ENCODE data around the gene RUFY3. TPM values are rescaled to one million over a fixed set of nuclear protein-coding genes. Genes with fewer than 3 reads are reported as not detected.
A peak's percentile ranks its signal among the peaks of the same experiment; 100 is the strongest.
"Not testable (repeated sequence)": the region's sequence is repeated elsewhere in the genome, so short reads cannot be mapped to it uniquely, and the experiment has no call there.

Gene RUFY3
- total RNA-seq, 3 donors from 2014 or later = 60.0 to 95.9 (median 83.6) TPM

- Histone ChIP-seq H3K27me3 (no peaks in the 10 kb centered on the region), H3K4me1 (no peaks in the 10 kb centered on the region), H3K27ac (peak within 1 kb of the TSS; percentile 91 to 98), H3K36me3 (no peaks in the 10 kb centered on the region), H3K9me3 (no peaks in the 10 kb centered on the region), H3K4me3 (peak within 1 kb of the TSS; percentile 87 to 98 (median 93))
- TF ChIP-seq POLR2A (IDR thresholded peaks at IDR 0.05) (no peak), POLR2AphosphoS5 (IDR thresholded peaks at IDR 0.05) (peak in 2 of 3 donors; percentile 14 to 34)
- DNase-seq (ENCODE audit: low spot score in 2 of 2) = peak; percentile 84 to 91
- intact Hi-C loops (cut with DNase I; ENCODE audit: low total_unique reads) = loop anchor here (1.0 kb wide), 1 partner anchor 49 kb away; no protein-coding TSS in a partner anchor
These were observed 117.9 kb downstream of the RUFY3 start, which contains the start of gene GRSF1 for GRCh38 chr4:70839589-70840093. GRSF1 (minus strand) TSS chr4:70839890; CDS start chr4:70839827, 63 bp downstream.

GRCh38 chr4:70840137-70840536, 118.4 kb downstream of the RUFY3 start:
- Histone ChIP-seq H3K27ac (peak overlapping the region; percentile 91 to 98), H3K4me3 (peak overlapping the region in 2 of 3 donors; percentile 93 to 98)
- H3K9me3 ChIP-seq; H3K4me1 ChIP-seq; intact Hi-C loops (cut with DNase I; ENCODE audit: low total_unique reads); H3K36me3 ChIP-seq; H3K27me3 ChIP-seq: not testable (repeated sequence)
- DNase-seq (ENCODE audit: low spot score in 2 of 2) = peak in 1 of 2 donors; percentile 21
- peak in 1 of 3 donors; percentile 9 for TF ChIP-seq POLR2AphosphoS5 (IDR thresholded peaks at IDR 0.05)

GRCh38 chr4:70840631-70841030, 118.9 kb downstream of the RUFY3 start:
- DNase-seq (ENCODE audit: low spot score in 2 of 2); H3K9me3 ChIP-seq; H3K27me3 ChIP-seq; H3K4me1 ChIP-seq; H3K36me3 ChIP-seq; intact Hi-C loops (cut with DNase I; ENCODE audit: low total_unique reads); H3K4me3 ChIP-seq: not testable (repeated sequence)
- peak overlapping the region; percentile 91 to 98 for H3K27ac ChIP-seq

GRCh38 chr4:70841211-70841610, 119.4 kb downstream of the RUFY3 start:
- H3K27me3 ChIP-seq = no peaks in the 10 kb centered on the region
- H3K4me3 ChIP-seq = no peak overlapping the region
- H3K27ac ChIP-seq = peak overlapping the region in 1 of 2 donors; percentile 27
- TF ChIP-seq POLR2A (IDR thresholded peaks at IDR 0.05) (no peak), POLR2AphosphoS5 (IDR thresholded peaks at IDR 0.05) (no peak), CTCF (IDR thresholded peaks at IDR 0.05) (no peak)
- no peak for DNase-seq (ENCODE audit: low spot score in 2 of 2)
- intact Hi-C loops (cut with DNase I; ENCODE audit: low total_unique reads) = no loop called here
- no peaks in the 10 kb centered on the region for H3K36me3 ChIP-seq
- no peaks in the 10 kb centered on the region for H3K4me1 ChIP-seq
- no peaks in the 10 kb centered on the region for H3K9me3 ChIP-seq

- Histone ChIP-seq H3K27ac (peak overlapping the region in 1 of 2 donors; percentile 32), H3K4me3 (no peak overlapping the region), H3K27me3 (no peaks in the 10 kb centered on the region), H3K4me1 (no peaks in the 10 kb centered on the region), H3K9me3 (no peaks in the 10 kb centered on the region), H3K36me3 (no peaks in the 10 kb centered on the region)
- no peak for TF ChIP-seq CTCF (IDR thresholded peaks at IDR 0.05)
- no peak for TF ChIP-seq POLR2A (IDR thresholded peaks at IDR 0.05)
- no peak for TF ChIP-seq POLR2AphosphoS5 (IDR thresholded peaks at IDR 0.05)
- DNase-seq (ENCODE audit: low spot score in 2 of 2) = no peak
- intact Hi-C loops (cut with DNase I; ENCODE audit: low total_unique reads) = no loop called here
These were observed 120.2 kb downstream of the RUFY3 start for GRCh38 chr4:70841951-70842350.

GRCh38 chr4:70842761-70843435, 121.1 kb downstream of the RUFY3 start:
- Histone ChIP-seq H3K9me3 (no peaks in the 10 kb centered on the region), H3K27me3 (no peaks in the 10 kb centered on the region), H3K27ac (no peak overlapping the region), H3K4me1 (no peaks in the 10 kb centered on the region), H3K4me3 (no peak overlapping the region), H3K36me3 (no peaks in the 10 kb centered on the region)
- intact Hi-C loops (cut with DNase I; ENCODE audit: low total_unique reads) = no loop called here
- TF ChIP-seq POLR2AphosphoS5 (IDR thresholded peaks at IDR 0.05) = no peak
- DNase-seq (ENCODE audit: low spot score in 2 of 2) = no peak

- H3K4me1 ChIP-seq = no peaks in the 10 kb centered on the region
- no peak for TF ChIP-seq POLR2A (IDR thresholded peaks at IDR 0.05)
- TF ChIP-seq POLR2AphosphoS5 (IDR thresholded peaks at IDR 0.05) = no peak
- TF ChIP-seq CTCF (IDR thresholded peaks at IDR 0.05) = no peak
- no peaks in the 10 kb centered on the region for H3K27me3 ChIP-seq
- H3K9me3 ChIP-seq = no peaks in the 10 kb centered on the region
- H3K27ac ChIP-seq = no peak overlapping the region
- H3K4me3 ChIP-seq = no peak overlapping the region
- intact Hi-C loops (cut with DNase I; ENCODE audit: low total_unique reads) = no loop called here
- no peak for DNase-seq (ENCODE audit: low spot score in 2 of 2)
- H3K36me3 ChIP-seq = no peaks in the 10 kb centered on the region
These were observed 122.4 kb downstream of the RUFY3 start for GRCh38 chr4:70844180-70844579.
